ENCODE results near the gene TNFRSF1B. TPM values are rescaled to one million over a fixed set of nuclear protein-coding genes. Genes with fewer than 3 reads are reported as not detected.

The TNFRSF1B gene
- total RNA-seq, 1 experiment from 2014 or later = not detected

- DNase-seq (ENCODE audit: low spot score) = no peak
- TF ChIP-seq, protein P1, sequence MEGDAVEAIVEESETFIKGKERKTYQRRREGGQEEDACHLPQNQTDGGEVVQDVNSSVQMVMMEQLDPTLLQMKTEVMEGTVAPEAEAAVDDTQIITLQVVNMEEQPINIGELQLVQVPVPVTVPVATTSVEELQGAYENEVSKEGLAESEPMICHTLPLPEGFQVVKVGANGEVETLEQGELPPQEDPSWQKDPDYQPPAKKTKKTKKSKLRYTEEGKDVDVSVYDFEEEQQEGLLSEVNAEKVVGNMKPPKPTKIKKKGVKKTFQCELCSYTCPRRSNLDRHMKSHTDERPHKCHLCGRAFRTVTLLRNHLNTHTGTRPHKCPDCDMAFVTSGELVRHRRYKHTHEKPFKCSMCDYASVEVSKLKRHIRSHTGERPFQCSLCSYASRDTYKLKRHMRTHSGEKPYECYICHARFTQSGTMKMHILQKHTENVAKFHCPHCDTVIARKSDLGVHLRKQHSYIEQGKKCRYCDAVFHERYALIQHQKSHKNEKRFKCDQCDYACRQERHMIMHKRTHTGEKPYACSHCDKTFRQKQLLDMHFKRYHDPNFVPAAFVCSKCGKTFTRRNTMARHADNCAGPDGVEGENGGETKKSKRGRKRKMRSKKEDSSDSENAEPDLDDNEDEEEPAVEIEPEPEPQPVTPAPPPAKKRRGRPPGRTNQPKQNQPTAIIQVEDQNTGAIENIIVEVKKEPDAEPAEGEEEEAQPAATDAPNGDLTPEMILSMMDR (conservative IDR thresholded peaks at IDR 0.05; ENCODE audit: low read depth, low read length) = no peak
- TF ChIP-seq EZH2 (IDR thresholded peaks at IDR 0.05; ENCODE audit: borderline replicate concordance, low read depth, low read length, poor library complexity, severe bottlenecking) = no peak
- ChIA-PET POLR2A (ENCODE audit: low non-redundant PET) (no interaction called here), CTCF (no interaction called here)
- no TSS peak for BruUV-seq (replicated peaks)
- Histone ChIP-seq H3K36me3 (ENCODE audit: insufficient read depth, low read length, poor library complexity, severe bottlenecking) (no peaks in the 10 kb centered on the region), H3K4me1 (ENCODE audit: insufficient read depth, low read length, poor library complexity, severe bottlenecking) (peaks cover 7% of the 10 kb centered on the region), H3K27me3 (replicated peaks; ENCODE audit: insufficient read depth, low read depth, low read length, poor library complexity) (no peaks in the 10 kb centered on the region), H3K4me3 (ENCODE audit: low read depth, low read length, poor library complexity, severe bottlenecking) (no peak overlapping the region), H3K9me3 (ENCODE audit: low read depth, low read length, poor library complexity, severe bottlenecking) (no peaks in the 10 kb centered on the region), H3K27ac (ENCODE audit: low read depth, low read length, poor library complexity, severe bottlenecking) (no peak overlapping the region)
- intact Hi-C loops (cut with micrococcal nuclease; ENCODE audit: unreplicated experiment) = no loop called here
Measured at GRCh38 chr1:12181568-12181967, 14.8 kb downstream of the TNFRSF1B start.

GRCh38 chr1:12182410-12182984 is 15.7 kb downstream of the TNFRSF1B start:
- Histone ChIP-seq H3K27me3 (replicated peaks; ENCODE audit: insufficient read depth, low read depth, low read length, poor library complexity) (no peaks in the 10 kb centered on the region), H3K36me3 (ENCODE audit: insufficient read depth, low read length, poor library complexity, severe bottlenecking) (no peaks in the 10 kb centered on the region), H3K4me1 (ENCODE audit: insufficient read depth, low read length, poor library complexity, severe bottlenecking) (peaks cover 7% of the 10 kb centered on the region), H3K9me3 (ENCODE audit: low read depth, low read length, poor library complexity, severe bottlenecking) (no peaks in the 10 kb centered on the region), H3K4me3 (ENCODE audit: low read depth, low read length, poor library complexity, severe bottlenecking) (no peak overlapping the region), H3K27ac (ENCODE audit: low read depth, low read length, poor library complexity, severe bottlenecking) (no peak overlapping the region)
- intact Hi-C loops (cut with micrococcal nuclease; ENCODE audit: unreplicated experiment) = no loop called here
- no TSS peak for BruUV-seq (replicated peaks)
- ChIA-PET CTCF (no interaction called here), POLR2A (ENCODE audit: low non-redundant PET) (no interaction called here)
- DNase-seq (ENCODE audit: low spot score) = no peak
- TF ChIP-seq, protein P1 (conservative IDR thresholded peaks at IDR 0.05; ENCODE audit: low read depth, low read length) = no peak
- no peak for TF ChIP-seq EZH2 (IDR thresholded peaks at IDR 0.05; ENCODE audit: borderline replicate concordance, low read depth, low read length, poor library complexity, severe bottlenecking)

- no TSS peak for BruUV-seq (replicated peaks)
- POLR2A ChIA-PET (ENCODE audit: low non-redundant PET) = no interaction called here
- no peaks in the 10 kb centered on the region for H3K27me3 ChIP-seq (replicated peaks; ENCODE audit: insufficient read depth, low read depth, low read length, poor library complexity)
Measured at GRCh38 chr1:12183095-12183794, 16.5 kb downstream of the TNFRSF1B start.

More at GRCh38 chr1:12183095-12183794, 16.5 kb downstream of the TNFRSF1B start:
- CTCF ChIA-PET = no interaction called here
- no peak overlapping the region for H3K27ac ChIP-seq (ENCODE audit: low read depth, low read length, poor library complexity, severe bottlenecking)
- H3K4me3 ChIP-seq (ENCODE audit: low read depth, low read length, poor library complexity, severe bottlenecking) = no peak overlapping the region
- intact Hi-C loops (cut with micrococcal nuclease; ENCODE audit: unreplicated experiment) = no loop called here
- peaks cover 3% of the 10 kb centered on the region for H3K4me1 ChIP-seq (ENCODE audit: insufficient read depth, low read length, poor library complexity, severe bottlenecking)
- DNase-seq (ENCODE audit: low spot score) = no peak
- TF ChIP-seq, protein P1 (conservative IDR thresholded peaks at IDR 0.05; ENCODE audit: low read depth, low read length) = no peak
- no peak for TF ChIP-seq EZH2 (IDR thresholded peaks at IDR 0.05; ENCODE audit: borderline replicate concordance, low read depth, low read length, poor library complexity, severe bottlenecking)
- H3K9me3 ChIP-seq (ENCODE audit: low read depth, low read length, poor library complexity, severe bottlenecking) = no peaks in the 10 kb centered on the region
- no peaks in the 10 kb centered on the region for H3K36me3 ChIP-seq (ENCODE audit: insufficient read depth, low read length, poor library complexity, severe bottlenecking)
